GM19351 (cell line): Measurements from ENCODE around the gene RAMP1.

ENCODE experiments used
- ATAC-seq: cut with Tn5 transposase; IDR thresholded peaks from one replicate; pipeline ENCODE4 v1.9.1; 2021; ENCODE audit warnings: mild to moderate bottlenecking, moderate library complexity; ENCODE audit not compliant: unreplicated experiment

Gene RAMP1

GRCh38 chr2:237913193-237913917, 53.9 kb downstream of the RAMP1 start:
- no peak for ATAC-seq

DNA sequence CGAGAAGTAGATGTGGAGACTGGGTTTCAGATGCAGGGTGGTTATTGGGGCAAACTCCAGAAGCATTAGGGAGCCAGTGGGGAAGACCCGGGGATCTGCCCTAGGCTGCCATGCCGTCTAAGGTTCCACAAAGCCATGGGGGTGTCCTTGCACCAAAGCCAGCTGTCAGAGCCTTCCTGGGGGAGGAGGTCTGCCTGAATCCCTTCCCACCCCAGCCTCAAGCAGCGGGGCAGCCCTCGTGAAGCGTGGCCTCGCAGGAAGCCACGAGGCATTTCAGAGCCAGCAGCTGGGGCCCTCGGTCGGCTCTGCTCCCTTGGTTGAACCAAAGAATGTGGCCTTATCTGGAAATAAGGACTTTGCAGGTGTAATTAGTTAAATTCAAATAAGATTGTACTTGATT, 56.2 kb downstream of the RAMP1 start:
- ATAC-seq = no peak

DNA sequence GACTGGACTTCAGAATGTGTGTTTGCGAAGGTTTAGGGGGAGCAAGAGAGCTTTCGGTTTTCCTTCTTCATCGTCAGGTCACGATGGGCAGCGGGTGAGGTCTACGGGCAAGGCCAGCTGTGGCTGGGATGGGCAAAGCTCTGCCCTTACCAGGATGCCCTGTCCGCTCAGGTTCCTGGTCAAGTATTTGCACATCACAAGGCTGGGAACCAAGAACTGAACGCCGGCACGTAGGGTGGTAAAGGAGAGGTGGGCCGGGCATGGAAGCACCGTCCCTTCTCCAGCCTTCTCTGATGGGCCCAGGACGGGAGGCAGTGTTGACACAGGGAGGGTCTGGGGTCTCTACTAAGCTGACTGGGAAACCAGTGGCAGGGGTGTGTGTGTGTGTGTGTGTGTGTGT, 56.9 kb downstream of the RAMP1 start:
- ATAC-seq = no peak

GRCh38 chr2:237917696-237918374, 58.4 kb downstream of the RAMP1 start:
- ATAC-seq = no peak

DNA sequence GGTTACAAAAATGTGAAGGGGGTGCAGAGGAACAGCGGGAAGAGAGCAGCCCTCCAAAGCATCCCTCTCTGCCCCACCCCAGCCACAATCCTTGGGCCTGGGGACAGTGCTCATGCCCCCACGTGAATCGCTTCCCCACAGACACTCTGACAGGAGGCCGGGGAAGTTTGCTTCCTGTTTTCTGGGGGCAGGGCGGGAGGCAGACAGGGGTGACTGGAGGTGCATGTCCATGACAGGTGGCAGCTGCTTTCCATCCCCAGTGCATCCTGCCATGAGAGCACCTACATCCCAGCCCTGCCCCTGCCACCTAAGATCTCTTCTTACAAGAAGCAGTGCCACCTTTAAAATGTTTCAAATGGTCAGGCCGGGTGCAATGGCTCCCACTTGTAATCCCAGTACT, 60.2 kb downstream of the RAMP1 start:
- no peak for ATAC-seq

DNA sequence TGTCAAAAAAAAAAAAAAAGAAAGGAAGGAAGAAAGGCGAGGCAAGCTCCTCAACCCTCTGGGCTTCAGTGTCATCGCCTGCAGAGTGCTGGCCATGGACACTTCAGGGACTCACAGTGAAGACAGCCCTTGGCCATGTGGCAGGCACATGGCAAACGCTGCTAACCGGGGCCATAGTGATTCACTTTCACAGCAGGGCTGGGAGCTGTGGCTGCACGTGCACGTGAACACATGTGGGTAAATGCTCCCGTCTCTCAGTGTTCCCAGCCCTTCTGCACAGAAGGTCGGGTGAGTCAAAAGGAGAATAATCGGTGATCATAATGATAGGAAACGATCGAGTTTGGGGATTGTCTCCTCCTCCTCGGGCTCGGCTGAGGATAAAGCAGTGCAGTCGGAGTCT, 61.2 kb downstream of the RAMP1 start:
- ATAC-seq = no peak

DNA sequence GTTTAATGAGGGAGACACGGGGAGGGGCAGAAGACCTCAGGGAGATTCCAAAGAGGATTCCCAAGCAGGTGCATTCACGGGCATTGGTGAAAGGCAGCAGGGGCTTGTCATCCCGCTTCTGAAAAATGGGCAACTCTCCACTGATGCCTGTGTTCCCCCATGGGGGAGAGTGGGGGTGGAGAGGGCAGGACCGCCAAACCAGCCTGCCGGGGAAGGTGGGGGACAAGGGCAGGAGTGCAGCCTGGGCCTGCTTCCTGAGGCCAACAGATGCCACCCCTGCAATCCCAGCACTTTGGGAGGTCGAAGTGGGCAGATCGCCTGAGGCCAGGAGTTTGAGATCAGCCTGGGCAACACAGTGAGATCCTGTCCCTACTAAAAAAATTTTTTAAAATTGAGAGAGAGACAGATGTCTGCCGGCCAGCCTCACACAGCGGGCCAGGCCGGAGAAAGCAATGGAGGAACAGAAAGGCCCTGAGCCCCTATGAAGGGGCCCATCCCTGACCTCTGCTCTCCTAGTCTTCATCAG, 62.6 kb downstream of the RAMP1 start:
- no peak for ATAC-seq

DNA sequence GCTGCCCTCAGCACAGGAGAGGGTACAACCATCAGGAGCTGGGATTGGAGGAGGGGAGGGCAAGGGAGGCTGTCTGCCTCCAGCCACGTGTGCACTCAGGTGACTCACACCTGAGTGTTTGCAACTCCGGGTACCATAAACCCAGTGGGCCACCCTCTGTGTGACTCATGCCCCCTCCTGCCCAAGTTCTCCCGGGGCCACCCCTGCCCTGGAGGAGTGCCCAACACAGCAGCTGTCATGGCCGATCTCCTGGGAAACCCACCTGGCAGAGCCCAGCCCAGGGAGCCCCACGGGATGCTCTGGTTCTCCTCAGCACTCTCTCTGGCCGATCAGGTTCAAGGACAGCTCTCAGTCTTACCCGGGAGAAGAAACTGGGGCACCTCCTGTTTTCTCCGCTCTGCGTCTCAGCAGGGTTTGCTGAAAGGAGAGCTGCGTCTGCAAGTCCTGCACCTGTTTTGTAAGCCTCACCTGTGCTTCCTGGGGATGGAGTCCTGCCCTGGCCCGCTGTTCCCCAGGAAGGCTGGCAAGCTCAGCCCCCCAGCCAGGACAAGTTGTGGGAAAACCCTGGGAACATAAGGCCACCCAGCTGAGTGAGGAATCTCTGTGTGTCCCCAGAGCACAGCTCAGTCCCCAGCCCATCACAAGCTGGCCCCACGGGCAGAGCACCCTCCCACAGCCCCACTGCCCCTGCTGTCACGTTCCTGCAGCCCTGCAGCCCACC, 63.4 kb downstream of the RAMP1 start:
- no peak for ATAC-seq

DNA sequence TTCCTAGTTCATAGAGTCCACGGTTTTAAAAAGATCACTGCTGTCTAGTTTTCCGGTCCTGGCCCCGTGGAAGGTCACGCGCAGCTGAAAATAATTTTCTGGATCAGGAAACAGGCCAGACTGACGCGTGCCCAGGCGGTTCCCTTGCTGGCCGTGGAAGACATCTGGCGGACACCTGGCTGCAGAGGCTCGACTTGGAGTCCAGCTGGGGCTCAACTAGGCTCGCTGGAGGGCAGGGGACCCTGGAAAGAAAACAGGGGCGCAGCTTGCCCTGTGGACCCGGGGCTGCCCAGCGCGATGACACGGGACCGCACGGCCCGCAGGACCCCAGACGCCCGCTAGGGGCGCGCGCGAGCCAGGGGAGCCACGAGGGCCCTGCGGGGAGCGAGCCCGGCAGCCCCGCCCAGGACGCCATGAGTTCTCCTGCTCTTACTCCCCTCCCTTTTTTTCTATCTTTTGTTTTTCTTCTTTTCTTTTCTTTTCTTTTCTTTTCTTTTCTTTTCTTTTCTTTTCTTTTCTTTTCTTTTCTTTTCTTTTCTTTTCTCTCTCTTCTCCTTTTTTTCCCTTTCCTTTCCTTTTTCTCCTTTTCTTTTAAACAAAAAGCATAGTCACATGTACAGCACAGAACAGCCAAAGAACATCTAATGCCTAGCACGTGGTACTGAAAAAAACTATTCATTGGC, 64.2 kb downstream of the RAMP1 start:
- ATAC-seq = peak; percentile 70

- ATAC-seq = no peak
Measured at GRCh38 chr2:237924164-237924534, 64.7 kb downstream of the RAMP1 start.

DNA sequence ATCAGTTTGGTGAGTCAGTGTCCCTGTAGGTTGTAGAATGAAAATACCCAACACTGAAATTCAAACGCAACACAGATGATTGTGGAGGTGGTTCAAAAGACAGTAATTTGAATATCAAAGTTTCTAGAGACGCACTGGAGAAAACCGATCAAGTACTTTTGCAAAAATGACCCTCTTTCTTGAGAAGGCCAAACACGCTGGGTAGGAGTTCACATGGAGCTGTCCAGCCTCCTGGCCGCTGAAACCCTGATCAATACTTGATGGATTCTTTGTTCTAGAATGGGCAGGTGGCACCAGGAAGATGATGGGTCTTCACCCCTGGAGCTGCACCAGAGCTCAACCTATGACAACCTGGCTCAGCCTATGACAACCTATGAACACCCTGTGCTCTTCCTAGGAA, 67.7 kb downstream of the RAMP1 start:
- ATAC-seq = no peak

GRCh38 chr2:237927986-237928385, 68.6 kb downstream of the RAMP1 start:
- ATAC-seq = no peak

DNA sequence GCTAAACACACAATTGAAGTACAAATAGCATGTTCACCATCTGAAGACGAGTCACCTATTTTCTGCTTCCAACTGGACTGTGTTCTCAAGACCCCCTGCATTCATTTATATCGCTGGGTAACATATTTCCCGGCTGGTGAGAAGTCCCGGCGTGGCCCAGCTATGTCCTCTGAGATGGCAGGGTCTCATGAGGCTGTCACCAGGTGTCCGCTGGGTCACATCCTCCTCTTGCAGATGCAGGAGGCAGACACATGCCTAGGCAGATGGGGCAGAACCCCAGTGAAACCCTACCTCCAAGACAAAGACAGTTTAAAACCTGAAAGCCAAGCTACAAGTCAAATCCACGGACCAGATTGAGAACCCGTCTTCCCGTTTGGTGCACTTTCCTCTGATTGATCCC, 70.6 kb downstream of the RAMP1 start:
- no peak for ATAC-seq

DNA sequence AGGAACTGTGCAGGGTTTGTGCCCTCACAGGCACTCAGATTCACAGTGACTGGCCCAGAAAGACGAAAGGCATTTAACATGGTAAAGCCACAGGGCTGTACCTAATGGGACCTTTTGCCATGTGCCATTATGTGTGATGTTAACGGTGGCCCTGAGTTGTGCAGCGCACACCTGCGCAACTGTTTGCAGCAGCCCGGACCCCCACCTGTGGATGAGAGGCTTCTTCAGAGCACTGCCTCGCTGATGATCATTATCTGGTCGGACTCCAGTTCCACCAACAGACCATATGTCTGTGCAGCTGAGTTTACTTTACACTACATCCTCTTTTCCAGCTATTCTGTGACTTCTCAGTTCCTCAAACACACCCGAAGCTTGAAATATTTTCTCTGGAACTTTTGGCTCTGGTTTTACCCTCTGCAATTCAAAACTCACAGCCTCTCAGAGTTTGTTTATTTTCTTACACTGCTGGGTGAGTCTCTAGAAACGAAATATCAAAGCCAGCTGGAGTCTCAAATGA, 71.8 kb downstream of the RAMP1 start:
- no peak for ATAC-seq

- no peak for ATAC-seq
Measured at GRCh38 chr2:237932731-237933131, 73.3 kb downstream of the RAMP1 start.

GRCh38 chr2:237934186-237934585, 74.8 kb downstream of the RAMP1 start:
- no peak for ATAC-seq

- no peak for ATAC-seq
Measured at GRCh38 chr2:237935740-237936452, 76.5 kb downstream of the RAMP1 start.

DNA sequence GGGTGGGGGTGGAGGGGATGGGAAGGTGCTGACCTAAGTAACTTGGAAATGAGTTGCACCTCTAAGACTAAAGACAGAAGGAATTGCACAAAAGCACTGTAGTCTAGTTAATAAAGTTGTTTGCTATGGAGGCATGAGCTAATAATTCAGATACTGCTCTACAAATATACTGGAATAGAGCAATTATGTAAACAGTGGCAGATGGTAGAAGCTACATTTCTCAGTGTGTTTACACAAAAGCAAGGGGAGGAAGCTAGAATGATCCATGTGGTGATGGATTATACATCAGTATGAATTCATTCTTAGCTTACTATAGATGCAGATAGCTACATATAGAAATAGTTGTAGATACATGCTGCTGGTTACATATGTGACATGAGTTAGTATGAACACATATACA, 79.8 kb downstream of the RAMP1 start:
- no peak for ATAC-seq

DNA sequence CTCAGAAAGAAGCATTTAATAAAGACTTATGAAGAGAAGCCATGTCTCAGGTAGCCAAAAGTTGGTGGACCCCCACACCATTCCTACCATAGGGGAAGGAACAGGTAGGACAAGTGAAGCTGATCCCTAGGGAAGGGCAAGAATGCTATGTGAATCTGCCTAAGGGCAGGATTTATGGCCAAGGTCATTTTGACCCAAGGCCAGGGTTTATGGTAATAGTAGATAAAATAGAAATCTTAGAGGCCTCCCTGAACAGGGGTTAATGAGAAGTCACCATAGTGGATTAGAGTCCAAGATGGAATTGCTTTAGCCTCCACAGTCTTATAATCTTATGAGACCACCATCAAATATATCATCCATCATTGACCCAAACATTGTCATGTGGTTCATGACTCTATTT, 81.4 kb downstream of the RAMP1 start:
- no peak for ATAC-seq

- no peak for ATAC-seq
Measured at GRCh38 chr2:237941239-237941638, 81.8 kb downstream of the RAMP1 start.
